Effector memory CD8-positive, alpha-beta T cell (primary cell): Measurements from ENCODE around the gene DKC1.
"Not testable (repeated sequence)": the region's sequence is repeated elsewhere in the genome, so short reads cannot be mapped to it uniquely, and the experiment has no call there.

Experiments used
- ATAC-seq: fragments of 150-1000 bp; cut with Tn5 transposase; replicated peaks from 2 replicates; pipeline ENCODE4 v1.10.0; 2021; ENCODE audit warnings: mild to moderate bottlenecking, moderate library complexity
- DNase-seq, 3 experiments: peaks; one replicate each; pipeline ENCODE4 v3.0.0; 2021
- H3K27ac Mint-ChIP-seq, 2 donors: one replicate each; pipeline ENCODE4 v1.8.0; 2022; ENCODE audit warnings: mild to moderate bottlenecking in 2 of 2, mixed read lengths in 2 of 2, moderate library complexity in 2 of 2
- H3K27me3 Mint-ChIP-seq, 2 donors: one replicate each; pipeline ENCODE4 v1.8.0; 2022; ENCODE audit warnings: mixed read lengths in 2 of 2
- H3K36me3 Mint-ChIP-seq: one replicate; pipeline ENCODE4 v1.8.0; 2022; ENCODE audit warnings: mild to moderate bottlenecking, moderate library complexity, mixed read lengths; ENCODE audit not compliant: insufficient read depth
- H3K4me1 Mint-ChIP-seq, 2 donors: one replicate each; pipeline ENCODE4 v1.8.0; 2022; ENCODE audit warnings: low read depth in 2 of 2, mixed read lengths in 2 of 2
- H3K4me3 Mint-ChIP-seq, 2 donors: one replicate each; pipeline ENCODE4 v1.8.0; 2022; ENCODE audit warnings: mild to moderate bottlenecking in 2 of 2, mixed read lengths in 2 of 2, moderate library complexity in 2 of 2
- H3K9me3 Mint-ChIP-seq, 2 donors: one replicate each; pipeline ENCODE4 v1.8.0; 2022; ENCODE audit warnings: mixed read lengths in 2 of 2

The DKC1 gene

DNA sequence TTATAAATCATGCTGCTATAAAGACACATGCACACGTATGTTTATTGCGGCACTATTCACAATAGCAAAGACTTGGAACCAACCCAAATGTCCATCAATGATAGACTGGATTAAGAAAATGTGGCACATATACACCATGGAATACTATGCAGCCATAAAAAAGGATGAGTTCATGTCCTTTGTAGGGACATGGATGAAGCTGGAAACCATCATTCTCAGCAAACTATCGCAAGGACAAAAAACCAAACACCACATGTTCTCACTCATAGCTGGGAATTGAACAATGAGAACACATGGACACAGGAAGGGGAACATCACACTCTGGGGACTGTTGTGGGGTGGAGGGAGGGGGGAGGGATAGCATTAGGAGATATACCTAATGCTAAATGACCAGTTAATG lies 62.9 kb downstream of the DKC1 start:
- not testable (repeated sequence) for ATAC-seq, H3K36me3 Mint-ChIP-seq, H3K27ac Mint-ChIP-seq, H3K9me3 Mint-ChIP-seq, H3K4me3 Mint-ChIP-seq, H3K4me1 Mint-ChIP-seq, DNase-seq, H3K27me3 Mint-ChIP-seq
